Muscle of arm (tissue), 12 donors: ENCODE results near the gene INTS7. TPM values are rescaled to one million over a fixed set of nuclear protein-coding genes. Genes with fewer than 3 reads are reported as not detected.
"Not testable (repeated sequence)": the region's sequence is repeated elsewhere in the genome, so short reads cannot be mapped to it uniquely, and the experiment has no call there.

Source experiments
- DNase-seq: peaks from one replicate; pipeline ENCODE4 v3.0.0-alpha.2; 2013
- polyA plus RNA-seq, 12 donors: library from polyadenylated mRNA; unstranded; fragments of 120-200 nt; gene quantifications; one replicate each; pipeline ENCODE4 v1.2.1, GENCODE V29; 2013; ENCODE audit not compliant: insufficient read length in 12 of 12

INTS7 gene
- polyA plus RNA-seq, 12 donors = 8.5 to 19.4 (median 14.9) TPM; not detected in 1

DNA sequence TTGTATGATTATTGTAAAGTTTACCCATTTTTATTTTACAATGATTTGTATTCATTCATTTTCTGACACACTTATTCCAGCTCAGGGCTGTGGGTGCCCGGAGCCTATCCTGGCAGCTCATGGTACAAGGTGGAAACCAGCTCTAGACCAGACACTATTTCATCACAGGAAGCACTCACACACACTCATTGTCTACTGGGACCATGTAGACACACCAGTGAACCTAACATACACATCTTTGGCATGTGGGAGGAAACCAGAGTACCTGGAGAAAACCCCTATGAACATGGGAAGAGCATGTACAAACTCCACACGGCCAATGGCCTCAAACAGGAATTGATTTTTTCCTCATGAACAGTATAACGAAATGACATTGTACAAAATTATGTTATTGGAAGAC, 2.5 kb upstream of the INTS7 start:
- no peak for DNase-seq

- no peak for DNase-seq
These were observed 663 bp upstream of the INTS7 start for GRCh38 chr1:212035835-212036605.

DNA sequence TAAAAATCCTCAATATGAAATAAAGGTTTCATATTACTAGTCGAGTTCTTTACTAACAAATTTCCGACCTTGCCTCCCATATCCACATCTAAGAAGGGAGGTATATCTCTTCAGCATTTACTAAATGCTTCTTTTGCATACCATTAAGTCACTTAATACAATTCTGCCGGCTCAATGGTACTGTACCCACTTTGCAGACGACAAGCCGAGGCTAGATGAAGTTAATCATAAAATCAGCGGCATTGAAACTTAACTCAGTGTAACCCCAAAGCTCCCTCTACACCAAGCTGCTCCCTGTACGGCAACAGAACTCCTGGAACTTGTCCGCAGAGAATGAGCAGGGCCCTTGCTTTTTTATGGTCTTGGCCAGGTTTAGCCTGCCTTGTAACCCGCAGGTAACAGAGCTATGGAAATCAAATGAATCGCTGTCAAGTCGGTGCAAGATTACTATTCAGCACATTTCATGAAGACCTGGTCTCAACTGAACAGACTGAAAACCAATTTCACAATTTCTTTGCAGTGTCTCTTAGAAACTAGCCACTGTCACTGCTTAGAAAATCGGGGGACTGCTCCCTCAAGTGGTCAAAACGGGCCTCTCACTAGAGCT, 738 bp downstream of the INTS7 start:
- DNase-seq = no peak

DNA sequence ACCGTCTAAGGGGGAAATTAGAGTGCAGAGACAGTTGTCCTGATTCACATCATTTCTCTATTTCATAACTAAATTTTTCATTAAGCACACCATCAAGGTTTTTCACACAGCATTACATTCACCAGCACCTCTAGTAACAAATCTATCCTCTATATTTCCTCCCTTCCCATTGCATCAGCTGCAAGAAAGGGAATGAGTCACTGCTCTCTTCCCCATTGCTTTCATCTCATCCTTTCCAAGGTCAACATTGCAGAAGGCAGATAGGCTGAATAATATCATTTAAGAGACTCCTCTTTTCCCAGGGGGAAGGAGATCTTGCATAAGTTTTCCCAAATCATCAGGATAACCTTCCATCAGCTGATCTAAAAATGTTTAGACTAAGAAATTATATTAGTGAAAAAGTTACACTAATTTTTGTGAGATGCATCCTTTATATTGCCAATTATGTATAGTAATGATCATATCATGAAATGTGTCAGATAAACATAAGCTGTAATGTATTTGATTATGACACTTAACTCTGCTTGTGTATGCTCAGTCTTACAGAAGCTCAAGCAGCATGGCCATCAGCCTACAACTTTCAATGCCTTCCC, 4.3 kb downstream of the INTS7 start:
- DNase-seq = no peak

GRCh38 chr1:212027727-212028126, 7.6 kb downstream of the INTS7 start:
- DNase-seq = not testable (repeated sequence)

GRCh38 chr1:212024469-212025149, 10.7 kb downstream of the INTS7 start:
- DNase-seq = no peak

- not testable (repeated sequence) for DNase-seq
These were observed 12.4 kb downstream of the INTS7 start for GRCh38 chr1:212022908-212023307.

DNA sequence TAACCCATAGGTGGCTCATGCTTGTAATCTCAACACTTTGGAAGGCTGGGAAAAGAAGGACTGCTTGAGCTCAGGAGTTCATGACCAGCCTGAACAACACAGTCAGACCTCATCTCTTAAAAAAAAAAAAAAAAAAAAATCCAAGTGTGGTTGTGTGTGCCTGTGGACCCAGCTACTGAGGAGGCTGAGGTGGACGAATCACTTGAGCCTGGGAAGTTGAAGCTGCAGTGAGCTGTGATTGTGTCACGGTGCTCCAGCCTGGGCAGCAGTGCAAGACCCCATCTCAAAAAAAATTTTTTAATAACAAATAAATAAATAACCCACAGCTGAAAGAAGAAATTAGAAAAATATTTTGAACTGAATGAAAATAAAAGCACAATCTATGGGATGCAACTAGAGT, 13.8 kb downstream of the INTS7 start:
- DNase-seq = no peak

- no peak for DNase-seq
These were observed 14.4 kb downstream of the INTS7 start for GRCh38 chr1:212020975-212021374.

- no peak for DNase-seq
These were observed 21.7 kb downstream of the INTS7 start for GRCh38 chr1:212013672-212014071.

- peak; percentile 52 for DNase-seq
These were observed 23.2 kb downstream of the INTS7 start for GRCh38 chr1:212012034-212012740.

- DNase-seq = no peak
These were observed 25.4 kb downstream of the INTS7 start for GRCh38 chr1:212010004-212010403.

DNA sequence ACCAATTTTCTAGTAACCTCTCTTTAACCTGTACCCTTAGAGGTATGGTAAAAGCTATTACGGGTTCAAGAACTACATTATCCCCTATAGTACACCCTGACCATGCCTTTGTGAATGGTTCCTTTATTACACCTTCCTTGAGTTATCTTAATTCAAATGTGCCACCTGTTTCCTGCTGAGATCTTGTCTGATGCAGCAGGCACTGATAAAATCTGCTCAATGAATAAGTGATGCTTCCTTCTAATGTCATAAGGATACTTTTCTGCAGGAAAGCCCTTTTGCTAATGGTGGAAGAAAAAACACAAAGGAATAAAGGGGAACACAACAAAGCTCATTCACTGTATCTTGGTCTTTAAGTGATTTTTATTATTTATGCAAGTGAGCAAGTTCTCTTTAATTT, 25.8 kb downstream of the INTS7 start:
- no peak for DNase-seq

DNA sequence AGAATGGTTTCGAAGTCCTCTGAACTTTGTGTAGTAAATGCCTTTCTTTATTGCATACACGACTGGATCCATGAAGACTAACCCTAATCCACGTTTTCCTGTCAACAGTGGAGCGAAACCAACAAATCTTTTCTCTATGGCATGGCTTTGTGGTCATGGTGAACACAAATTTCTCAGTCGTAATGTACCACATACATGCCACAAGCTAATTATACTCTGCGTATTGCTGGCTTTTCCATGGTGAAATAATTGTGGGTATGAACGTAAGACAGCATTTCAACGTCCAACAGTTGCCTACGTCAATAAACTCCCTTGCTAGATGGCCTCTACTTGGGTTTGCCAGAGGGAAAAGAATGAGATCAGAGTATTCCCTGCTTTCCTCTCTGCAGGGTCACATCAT, 27.5 kb downstream of the INTS7 start:
- DNase-seq = no peak

- DNase-seq = no peak
These were observed 28.2 kb downstream of the INTS7 start for GRCh38 chr1:212007178-212007577.

GRCh38 chr1:212004895-212005608, 30.3 kb downstream of the INTS7 start:
- no peak for DNase-seq

GRCh38 chr1:212002536-212002935, 32.8 kb downstream of the INTS7 start:
- no peak for DNase-seq

- not testable (repeated sequence) for DNase-seq
These were observed 37.9 kb downstream of the INTS7 start for GRCh38 chr1:211997426-211997825.

- DNase-seq = no peak
These were observed 43.7 kb downstream of the INTS7 start for GRCh38 chr1:211991695-211992094.

GRCh38 chr1:211986628-211987254, 48.6 kb downstream of the INTS7 start:
- DNase-seq = no peak
